WI38 (cell line): ENCODE results near the gene TNNT2.

Source experiments
- H3K4me3 ChIP-seq: 2 replicates; pipeline ENCODE4 v1.5.1; 2011; ENCODE audit warnings: low read depth, mild to moderate bottlenecking, control low read depth, low read length
- TF ChIP-seq, protein P1 (sequence below): IDR thresholded peaks from 2 replicates; pipeline ENCODE4 v1.5.1; 2012; ENCODE audit warnings: low read depth, mild to moderate bottlenecking, control low read depth, low read length

The TNNT2 gene

DNA sequence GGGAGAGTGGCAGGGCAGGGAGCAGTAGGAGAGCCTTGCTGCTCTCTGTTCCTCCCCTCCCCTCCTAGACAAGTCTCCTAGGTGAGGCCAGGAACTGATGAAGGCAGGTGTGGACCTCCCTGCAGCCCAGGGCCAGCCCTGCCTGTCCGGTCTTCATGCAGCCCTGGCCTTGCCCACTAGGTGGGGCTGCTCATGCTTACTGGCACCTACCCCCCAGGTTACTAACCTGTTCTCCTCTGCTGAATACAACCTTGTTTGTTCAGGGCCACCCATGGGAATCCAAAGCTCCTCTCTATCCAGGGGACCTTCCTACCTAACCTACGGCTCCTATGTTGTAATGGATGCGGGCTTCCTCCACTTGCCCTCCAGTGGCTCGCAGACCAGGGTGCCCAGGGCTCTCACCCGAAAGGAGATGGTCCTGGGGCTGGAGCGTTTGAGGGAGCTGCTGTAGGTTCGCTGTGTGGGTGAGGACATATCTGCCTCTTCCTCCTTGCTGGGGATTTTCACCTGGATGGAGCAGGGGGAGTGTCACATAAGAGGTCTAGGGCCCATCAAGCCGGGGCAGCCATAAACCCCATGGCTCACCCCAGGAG is 7.9 kb upstream of the TNNT2 start:
- no peak overlapping the region for H3K4me3 ChIP-seq
- TF ChIP-seq, protein P1, sequence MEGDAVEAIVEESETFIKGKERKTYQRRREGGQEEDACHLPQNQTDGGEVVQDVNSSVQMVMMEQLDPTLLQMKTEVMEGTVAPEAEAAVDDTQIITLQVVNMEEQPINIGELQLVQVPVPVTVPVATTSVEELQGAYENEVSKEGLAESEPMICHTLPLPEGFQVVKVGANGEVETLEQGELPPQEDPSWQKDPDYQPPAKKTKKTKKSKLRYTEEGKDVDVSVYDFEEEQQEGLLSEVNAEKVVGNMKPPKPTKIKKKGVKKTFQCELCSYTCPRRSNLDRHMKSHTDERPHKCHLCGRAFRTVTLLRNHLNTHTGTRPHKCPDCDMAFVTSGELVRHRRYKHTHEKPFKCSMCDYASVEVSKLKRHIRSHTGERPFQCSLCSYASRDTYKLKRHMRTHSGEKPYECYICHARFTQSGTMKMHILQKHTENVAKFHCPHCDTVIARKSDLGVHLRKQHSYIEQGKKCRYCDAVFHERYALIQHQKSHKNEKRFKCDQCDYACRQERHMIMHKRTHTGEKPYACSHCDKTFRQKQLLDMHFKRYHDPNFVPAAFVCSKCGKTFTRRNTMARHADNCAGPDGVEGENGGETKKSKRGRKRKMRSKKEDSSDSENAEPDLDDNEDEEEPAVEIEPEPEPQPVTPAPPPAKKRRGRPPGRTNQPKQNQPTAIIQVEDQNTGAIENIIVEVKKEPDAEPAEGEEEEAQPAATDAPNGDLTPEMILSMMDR, result peak; percentile 87

DNA sequence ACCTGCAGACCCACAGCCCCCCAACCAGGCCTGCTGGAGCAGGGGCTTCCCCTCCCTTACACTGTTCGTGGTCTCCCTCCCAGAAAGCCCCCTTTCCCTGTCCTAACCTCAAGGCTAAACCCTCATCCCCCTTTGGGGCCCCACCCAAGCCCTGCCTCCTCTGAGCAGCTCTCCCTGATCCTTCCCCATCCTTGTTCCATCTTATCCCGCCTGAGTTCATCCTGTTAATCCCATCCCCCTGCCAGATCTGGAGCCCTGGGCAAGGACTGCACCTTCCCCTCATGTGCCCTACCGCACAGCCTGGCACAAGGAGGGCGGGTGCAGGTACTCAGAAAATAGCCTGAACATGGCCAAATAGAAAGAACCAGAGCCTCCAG is 6.9 kb upstream of the TNNT2 start:
- TF ChIP-seq, protein P1, result no peak
- 0 out of 2 replicates have a peak overlapping the region, but pooled peaks have one; percentile 20 for H3K4me3 ChIP-seq

DNA sequence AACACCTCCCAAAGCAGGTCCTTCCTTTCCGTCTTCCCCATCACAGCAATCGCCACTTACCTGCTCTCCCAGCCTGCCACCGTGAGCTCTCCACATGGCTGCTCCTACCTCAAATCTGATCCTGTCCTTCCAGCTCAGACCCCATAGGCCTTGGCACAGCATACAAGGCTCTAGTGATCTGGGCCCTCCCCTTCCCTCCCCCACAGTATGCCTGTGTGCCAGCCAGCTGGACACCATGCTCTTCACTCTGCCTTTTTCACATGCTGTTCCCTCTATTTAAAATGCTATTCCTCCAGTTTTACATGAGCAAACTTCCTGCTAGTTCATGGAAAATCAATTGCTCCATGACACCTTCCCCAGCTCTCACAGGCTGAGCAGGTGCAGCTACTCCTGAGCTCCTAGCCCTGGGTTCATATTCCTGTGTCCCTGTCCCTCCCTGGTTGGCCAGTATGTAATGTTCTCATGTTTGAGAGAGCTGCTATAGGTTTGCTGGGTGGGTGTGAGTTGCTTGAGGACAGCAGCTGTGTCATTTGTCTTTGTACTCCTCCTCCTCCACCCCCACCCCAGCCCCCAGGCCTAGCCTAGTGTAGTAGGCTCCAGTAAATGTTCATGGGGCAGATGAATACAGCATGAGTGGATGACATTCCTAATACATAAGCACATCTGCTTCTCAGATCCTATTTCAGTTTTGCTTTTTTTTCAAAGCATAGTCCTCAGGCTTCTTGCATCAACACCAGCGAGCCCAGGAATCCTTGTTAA is 6.3 kb upstream of the TNNT2 start:
- H3K4me3 ChIP-seq, result 0 out of 2 replicates have a peak overlapping the region, but pooled peaks have one; percentile 20
- TF ChIP-seq, protein P1, result no peak

DNA sequence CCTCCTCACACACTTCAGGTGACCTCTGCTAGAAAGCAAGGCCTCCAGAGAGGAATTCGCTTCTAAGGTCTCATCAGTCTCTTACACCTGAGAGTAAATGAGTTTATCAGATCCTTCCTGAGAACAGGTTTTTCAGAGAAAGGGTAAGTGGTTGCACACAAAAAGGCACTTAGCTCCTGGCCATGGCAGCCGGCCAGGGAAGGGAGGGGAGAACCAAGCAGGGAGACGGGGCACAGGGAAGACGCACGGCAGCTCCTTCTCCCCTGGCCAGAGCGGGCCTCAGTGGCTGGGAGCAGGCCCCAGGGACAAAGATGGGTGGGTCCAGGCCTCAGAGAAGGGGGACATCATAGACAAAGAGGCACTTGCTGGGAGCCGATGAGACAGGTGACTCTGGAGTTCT is 3.6 kb upstream of the TNNT2 start:
- H3K4me3 ChIP-seq, result no peak overlapping the region
- TF ChIP-seq, protein P1, result no peak

DNA sequence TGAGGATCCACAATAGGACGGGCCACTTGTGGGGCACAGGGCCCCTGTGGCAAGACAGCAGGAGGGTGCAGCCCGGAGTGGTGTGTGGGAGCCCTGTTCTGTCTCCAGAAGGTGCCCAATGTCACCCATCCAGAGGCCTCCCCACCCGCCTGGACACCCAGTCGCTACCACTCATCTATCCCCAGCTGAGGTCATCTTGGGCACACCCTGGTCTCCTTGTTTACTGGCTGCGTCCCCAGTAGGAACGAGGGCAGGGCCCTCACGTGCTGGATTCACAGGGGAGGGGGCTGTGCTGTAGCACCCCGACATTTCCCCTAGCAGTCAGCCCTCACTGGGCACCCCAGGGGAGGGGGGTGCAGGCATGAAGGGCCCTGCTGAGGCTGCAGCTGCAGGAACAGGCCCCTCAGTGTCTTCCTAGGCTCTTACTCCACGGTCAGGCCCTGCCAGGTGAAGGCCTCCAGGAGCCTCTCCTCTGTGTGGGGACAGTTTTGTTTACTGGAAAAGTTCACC is 2.3 kb upstream of the TNNT2 start:
- TF ChIP-seq, protein P1, result no peak
- H3K4me3 ChIP-seq, result no peak overlapping the region

DNA sequence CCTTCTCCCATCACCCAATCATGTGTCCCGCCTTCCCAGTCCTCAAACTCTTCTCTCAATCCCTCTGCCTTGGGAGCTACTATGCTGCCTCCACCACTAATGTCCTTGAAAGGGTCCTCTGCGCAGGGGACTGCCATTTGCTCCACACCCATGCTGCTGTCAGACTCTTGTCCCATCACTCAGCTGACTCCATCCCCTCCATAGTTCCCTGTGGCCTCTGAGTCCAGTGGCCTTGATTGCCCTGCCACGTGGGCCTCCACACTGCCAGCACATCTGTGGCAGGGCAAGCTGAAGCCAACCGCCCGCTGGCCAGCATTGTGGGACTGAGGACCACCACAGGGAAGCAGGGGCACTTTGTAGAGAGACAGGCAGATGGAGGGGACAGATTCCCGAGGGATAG is 1.3 kb upstream of the TNNT2 start:
- no peak overlapping the region for H3K4me3 ChIP-seq
- TF ChIP-seq, protein P1, result no peak
